ENCODE measurements around the gene SPTLC2. TPM values are rescaled to one million over a fixed set of nuclear protein-coding genes. Genes with fewer than 3 reads are reported as not detected.

The SPTLC2 gene
- total and polyA plus RNA-seq, 2 of the 13 experiments (the other 11 are each of a cell fraction or from before 2014, with no cell fraction given): 17.4 to 17.5 TPM

DNA sequence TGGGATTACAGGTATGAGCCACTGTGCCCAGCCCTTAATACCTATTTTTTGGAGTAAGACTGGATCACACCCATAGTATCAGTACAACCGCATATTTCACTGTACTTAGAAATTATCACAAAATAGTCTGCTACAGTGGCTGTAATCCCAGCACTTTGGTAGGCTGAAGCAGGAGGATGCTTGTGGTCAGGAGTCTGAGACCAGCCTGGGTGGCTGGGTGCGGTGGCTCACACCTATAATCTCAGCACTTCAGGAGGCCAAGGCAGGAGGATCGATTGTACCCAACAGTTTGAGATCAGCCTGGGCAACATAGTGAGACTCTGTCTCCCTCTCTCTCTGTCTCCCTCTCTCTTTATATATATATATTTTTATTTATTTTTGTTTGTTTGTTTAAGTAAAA, 5.9 kb downstream of the SPTLC2 start:
- Histone ChIP-seq H3K4me1 (ENCODE audit: insufficient read depth, low read length) (peaks cover 48% of the 10 kb centered on the region), H3K36me3 (replicated peaks in 1 of 2; ENCODE audit: control insufficient read depth in 1 of 2, insufficient read depth in 2 of 2, low read length in 2 of 2) (no peaks in the 10 kb centered on the region), H3K9ac (ENCODE audit: insufficient read depth, low read depth, low read length) (no peak overlapping the region), H3K79me2 (ENCODE audit: insufficient read depth, low read length) (peaks cover 64% of the 10 kb centered on the region), H3K27me3 (ENCODE audit: control insufficient read depth in 1 of 2, insufficient read depth in 2 of 2, low read length in 2 of 2) (no peaks in the 10 kb centered on the region; a peak in 1 of 5 replicates), H4K20me1 (ENCODE audit: insufficient read depth, low read length) (no peaks in the 10 kb centered on the region; the same call in 1 of the 2 replicates), H2AFZ (ENCODE audit: low read length) (no peak overlapping the region), H3K4me3 (replicated peaks in 1 of 3; ENCODE audit: insufficient read depth in 1 of 3, low read depth in 2 of 3, low read length in 3 of 3) (no peak overlapping the region), H3K4me2 (ENCODE audit: low read depth, low read length) (no peak overlapping the region), H3K9me3 (ENCODE audit: low read length) (no peaks in the 10 kb centered on the region), H3K27ac (ENCODE audit: extremely low read length, insufficient read depth, low read length) (no peak overlapping the region)
- ATAC-seq: no peak
- no peak for FAIRE-seq
- WGBS (ENCODE audit: low lambda C conversion rate): 100% methylated on average over 3 of the region's 3 CpGs
- CTCF ChIA-PET (ENCODE audit: low intra/inter-chr PET ratio, low total read pairs): no interaction called here
- no TSS peak for BruUV-seq (replicated peaks)
- in situ Hi-C loops (cut with HindIII; ENCODE audit: extremely low pct_ligation_motif_present, low pct_unique_long_range_greater_than_20kb): no loop called here
- POLR2A ChIA-PET: no interaction called here
- intact Hi-C loops (cut with micrococcal nuclease; ENCODE audit: unreplicated experiment): no loop called here
- no peak for DNase-seq (ENCODE audit: low spot score)
- TF ChIP-seq ZNF30 (CRISPR knock-in tag; IDR thresholded peaks at IDR 0.05) (no peak), HNRNPLL (IDR thresholded peaks at IDR 0.05; ENCODE audit: low read depth, low read length, poor library complexity, severe bottlenecking) (no peak), HOXA7 (CRISPR knock-in tag; IDR thresholded peaks at IDR 0.05) (no peak), TBL1XR1 (IDR thresholded peaks at IDR 0.05; ENCODE audit: borderline replicate concordance, low read length, partially characterized antibody) (no peak), ATRX (CRISPR knock-in tag; IDR thresholded peaks at IDR 0.05; ENCODE audit: borderline replicate concordance) (no peak), ZBTB1 (CRISPR knock-in tag; IDR thresholded peaks at IDR 0.05; ENCODE audit: borderline replicate concordance) (no peak), BRD4 (CRISPR knock-in tag; IDR thresholded peaks at IDR 0.05) (no peak), ZNF337 (CRISPR knock-in tag; IDR thresholded peaks at IDR 0.05; ENCODE audit: borderline replicate concordance, low read depth) (no peak), PAF1 (CRISPR knock-in tag; IDR thresholded peaks at IDR 0.05) (no peak)
- TF ChIP-seq, protein P1, sequence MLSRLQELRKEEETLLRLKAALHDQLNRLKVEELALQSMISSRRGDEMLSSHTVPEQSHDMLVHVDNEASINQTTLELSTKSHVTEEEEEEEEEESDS (CRISPR knock-in tag; IDR thresholded peaks at IDR 0.05; ENCODE audit: borderline replicate concordance): no peak
- TF ChIP-seq, protein P2, sequence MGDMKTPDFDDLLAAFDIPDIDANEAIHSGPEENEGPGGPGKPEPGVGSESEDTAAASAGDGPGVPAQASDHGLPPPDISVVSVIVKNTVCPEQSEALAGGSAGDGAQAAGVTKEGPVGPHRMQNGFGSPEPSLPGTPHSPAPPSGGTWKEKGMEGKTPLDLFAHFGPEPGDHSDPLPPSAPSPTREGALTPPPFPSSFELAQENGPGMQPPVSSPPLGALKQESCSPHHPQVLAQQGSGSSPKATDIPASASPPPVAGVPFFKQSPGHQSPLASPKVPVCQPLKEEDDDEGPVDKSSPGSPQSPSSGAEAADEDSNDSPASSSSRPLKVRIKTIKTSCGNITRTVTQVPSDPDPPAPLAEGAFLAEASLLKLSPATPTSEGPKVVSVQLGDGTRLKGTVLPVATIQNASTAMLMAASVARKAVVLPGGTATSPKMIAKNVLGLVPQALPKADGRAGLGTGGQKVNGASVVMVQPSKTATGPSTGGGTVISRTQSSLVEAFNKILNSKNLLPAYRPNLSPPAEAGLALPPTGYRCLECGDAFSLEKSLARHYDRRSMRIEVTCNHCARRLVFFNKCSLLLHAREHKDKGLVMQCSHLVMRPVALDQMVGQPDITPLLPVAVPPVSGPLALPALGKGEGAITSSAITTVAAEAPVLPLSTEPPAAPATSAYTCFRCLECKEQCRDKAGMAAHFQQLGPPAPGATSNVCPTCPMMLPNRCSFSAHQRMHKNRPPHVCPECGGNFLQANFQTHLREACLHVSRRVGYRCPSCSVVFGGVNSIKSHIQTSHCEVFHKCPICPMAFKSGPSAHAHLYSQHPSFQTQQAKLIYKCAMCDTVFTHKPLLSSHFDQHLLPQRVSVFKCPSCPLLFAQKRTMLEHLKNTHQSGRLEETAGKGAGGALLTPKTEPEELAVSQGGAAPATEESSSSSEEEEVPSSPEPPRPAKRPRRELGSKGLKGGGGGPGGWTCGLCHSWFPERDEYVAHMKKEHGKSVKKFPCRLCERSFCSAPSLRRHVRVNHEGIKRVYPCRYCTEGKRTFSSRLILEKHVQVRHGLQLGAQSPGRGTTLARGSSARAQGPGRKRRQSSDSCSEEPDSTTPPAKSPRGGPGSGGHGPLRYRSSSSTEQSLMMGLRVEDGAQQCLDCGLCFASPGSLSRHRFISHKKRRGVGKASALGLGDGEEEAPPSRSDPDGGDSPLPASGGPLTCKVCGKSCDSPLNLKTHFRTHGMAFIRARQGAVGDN (CRISPR knock-in tag; IDR thresholded peaks at IDR 0.05): no peak
- TF ChIP-seq, protein P3, sequence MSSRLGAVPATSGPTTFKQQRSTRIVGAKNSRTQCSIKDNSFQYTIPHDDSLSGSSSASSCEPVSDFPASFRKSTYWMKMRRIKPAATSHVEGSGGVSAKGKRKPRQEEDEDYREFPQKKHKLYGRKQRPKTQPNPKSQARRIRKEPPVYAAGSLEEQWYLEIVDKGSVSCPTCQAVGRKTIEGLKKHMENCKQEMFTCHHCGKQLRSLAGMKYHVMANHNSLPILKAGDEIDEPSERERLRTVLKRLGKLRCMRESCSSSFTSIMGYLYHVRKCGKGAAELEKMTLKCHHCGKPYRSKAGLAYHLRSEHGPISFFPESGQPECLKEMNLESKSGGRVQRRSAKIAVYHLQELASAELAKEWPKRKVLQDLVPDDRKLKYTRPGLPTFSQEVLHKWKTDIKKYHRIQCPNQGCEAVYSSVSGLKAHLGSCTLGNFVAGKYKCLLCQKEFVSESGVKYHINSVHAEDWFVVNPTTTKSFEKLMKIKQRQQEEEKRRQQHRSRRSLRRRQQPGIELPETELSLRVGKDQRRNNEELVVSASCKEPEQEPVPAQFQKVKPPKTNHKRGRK (CRISPR knock-in tag; IDR thresholded peaks at IDR 0.05): no peak
